Mesodermal cell (in vitro differentiated cells): ENCODE measurements around the gene NTSR2. TPM values are rescaled to one million over a fixed set of nuclear protein-coding genes. Genes with fewer than 3 reads are reported as not detected.

Source experiments
- H3K27ac ChIP-seq: 2 replicates; pipeline ENCODE4 v1.7.0; 2013; ENCODE audit warnings: mild to moderate bottlenecking, low read depth, low read length, moderate library complexity; ENCODE audit not compliant: severe bottlenecking
- H3K36me3 ChIP-seq: 2 replicates; pipeline ENCODE4 v1.7.1; 2013; ENCODE audit warnings: mild to moderate bottlenecking, low read length, moderate library complexity; ENCODE audit not compliant: control insufficient read depth, insufficient read depth
- H3K4me1 ChIP-seq: one replicate; pipeline ENCODE4 v1.7.1; 2013; ENCODE audit warnings: mild to moderate bottlenecking, low read length; ENCODE audit not compliant: insufficient read depth, control insufficient read depth, poor library complexity, severe bottlenecking
- H3K4me3 ChIP-seq: 2 replicates; pipeline ENCODE4 v1.7.0; 2013; ENCODE audit warnings: low read length, control low read depth, mild to moderate bottlenecking; ENCODE audit not compliant: insufficient read depth, poor library complexity, severe bottlenecking; ENCODE audit errors: extremely low read depth
- H3K9me3 ChIP-seq: 2 replicates; pipeline ENCODE4 v1.7.1; 2013; ENCODE audit warnings: mild to moderate bottlenecking, low read length, moderate library complexity; ENCODE audit not compliant: control insufficient read depth
- WGBS, 2 experiments: methylation state at CpG; one replicate each; pipeline ENCODE4 v1.1.5; 2013; ENCODE audit warnings: missing lambda C conversion rate in 2 of 2; ENCODE audit not compliant: insufficient coverage in 2 of 2; 5-methylcytosine and 5-hydroxymethylcytosine counted together
- polyA plus RNA-seq, 2 experiments: library from polyadenylated mRNA; stranded (reverse); fragments of 50-300 nt; gene quantifications; one replicate each; pipeline ENCODE4 v1.2.3, GENCODE V29; 2013

NTSR2 gene, protein sequence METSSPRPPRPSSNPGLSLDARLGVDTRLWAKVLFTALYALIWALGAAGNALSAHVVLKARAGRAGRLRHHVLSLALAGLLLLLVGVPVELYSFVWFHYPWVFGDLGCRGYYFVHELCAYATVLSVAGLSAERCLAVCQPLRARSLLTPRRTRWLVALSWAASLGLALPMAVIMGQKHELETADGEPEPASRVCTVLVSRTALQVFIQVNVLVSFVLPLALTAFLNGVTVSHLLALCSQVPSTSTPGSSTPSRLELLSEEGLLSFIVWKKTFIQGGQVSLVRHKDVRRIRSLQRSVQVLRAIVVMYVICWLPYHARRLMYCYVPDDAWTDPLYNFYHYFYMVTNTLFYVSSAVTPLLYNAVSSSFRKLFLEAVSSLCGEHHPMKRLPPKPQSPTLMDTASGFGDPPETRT
- polyA plus RNA-seq (2013, experiment 1 of 2), result not detected
- polyA plus RNA-seq (2013, experiment 2 of 2), result not detected

DNA sequence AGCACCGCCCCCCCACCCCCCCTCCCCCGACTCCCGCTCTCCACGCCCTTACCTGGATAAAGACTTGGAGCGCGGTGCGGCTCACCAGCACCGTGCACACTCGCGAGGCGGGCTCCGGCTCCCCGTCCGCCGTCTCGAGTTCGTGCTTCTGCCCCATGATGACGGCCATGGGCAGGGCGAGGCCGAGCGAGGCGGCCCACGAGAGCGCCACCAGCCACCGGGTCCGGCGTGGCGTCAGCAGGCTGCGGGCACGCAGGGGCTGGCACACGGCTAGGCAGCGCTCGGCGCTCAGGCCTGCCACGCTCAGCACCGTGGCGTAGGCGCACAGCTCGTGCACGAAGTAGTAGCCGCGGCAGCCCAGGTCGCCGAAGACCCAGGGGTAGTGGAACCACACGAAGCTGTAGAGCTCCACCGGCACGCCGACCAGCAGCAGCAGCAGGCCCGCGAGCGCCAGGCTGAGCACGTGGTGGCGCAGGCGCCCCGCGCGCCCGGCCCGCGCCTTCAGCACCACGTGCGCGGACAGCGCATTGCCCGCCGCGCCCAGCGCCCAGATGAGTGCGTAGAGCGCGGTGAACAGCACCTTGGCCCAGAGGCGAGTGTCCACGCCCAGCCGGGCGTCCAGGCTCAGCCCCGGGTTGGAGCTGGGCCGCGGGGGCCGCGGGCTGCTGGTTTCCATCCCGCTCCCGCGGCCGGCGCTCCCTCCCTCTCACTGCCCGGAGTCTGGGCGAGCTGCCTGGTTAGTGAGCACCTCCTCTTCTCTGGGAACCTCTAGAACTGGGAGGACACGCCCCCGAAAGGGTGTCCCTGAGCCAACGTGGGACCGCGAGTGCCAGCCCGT lies at the start of gene NTSR2:
Gene NTSR2, minus strand, starts transcription at position 742 of the 838 bp plus-strand sequence. Its CDS starts 66 bp downstream, at position 676.
- WGBS, 2 experiments, result 37 to 43% methylated on average over 70 to 90 of the region's 93 CpGs

DNA sequence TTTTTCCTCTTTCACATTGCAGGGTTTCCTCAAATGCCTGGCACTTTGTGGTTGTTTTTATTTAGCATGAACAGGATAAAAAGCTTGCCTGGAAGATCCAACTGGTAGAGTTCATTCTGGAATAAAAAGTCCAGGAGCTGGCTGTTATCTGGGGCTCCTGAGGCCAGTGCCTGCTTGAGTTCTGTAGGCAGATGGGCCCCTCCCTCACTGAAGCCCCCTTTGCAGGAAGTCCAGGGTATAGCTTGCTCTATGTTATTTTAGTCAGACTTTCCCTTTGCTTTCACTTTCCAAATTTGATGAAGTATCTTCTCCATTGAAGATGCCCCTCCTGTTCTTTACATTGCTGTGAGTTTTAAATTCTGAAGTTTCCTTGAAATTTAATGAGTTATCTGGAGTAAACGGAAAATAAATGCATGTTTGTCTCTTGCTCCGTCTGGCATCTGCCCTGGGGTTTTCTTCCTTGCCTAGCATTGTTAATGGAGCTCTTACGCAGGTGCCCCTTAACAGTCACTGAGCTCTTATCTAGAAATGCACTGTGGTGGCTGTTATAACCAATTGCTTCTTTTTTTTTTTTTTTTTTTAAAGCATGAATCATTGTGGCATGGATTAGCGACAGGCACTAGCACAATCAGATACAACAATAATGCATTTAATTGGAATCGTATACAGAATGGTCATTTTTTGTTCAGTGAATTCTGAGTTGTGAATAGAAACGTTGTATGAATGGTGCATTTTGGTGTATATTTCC lies 49.4 kb upstream of the NTSR2 start:
- no peak overlapping the region for H3K4me3 ChIP-seq
- H3K4me1 ChIP-seq, result no peaks in the 10 kb centered on the region
- no peaks in the 10 kb centered on the region for H3K9me3 ChIP-seq
- no peaks in the 10 kb centered on the region for H3K36me3 ChIP-seq
- WGBS, 2 experiments, result 86 to 92% methylated on average over 3 of the region's 6 CpGs
- H3K27ac ChIP-seq, result no peak overlapping the region

More for the DNA sequence above, at the start of gene NTSR2:
- no peak within 1 kb of the TSS for H3K27ac ChIP-seq
- no peaks in the 10 kb centered on the region for H3K9me3 ChIP-seq
- no peaks in the 10 kb centered on the region for H3K36me3 ChIP-seq
- no peak within 1 kb of the TSS for H3K4me3 ChIP-seq
- peaks cover 3% of the 10 kb centered on the region for H3K4me1 ChIP-seq

- H3K27ac ChIP-seq, result no peak overlapping the region
- no CpG with 5 or more reads among the region's 5 CpGs for WGBS, 2 experiments
- no peak overlapping the region for H3K4me3 ChIP-seq
- no peaks in the 10 kb centered on the region for H3K36me3 ChIP-seq
- no peaks in the 10 kb centered on the region for H3K9me3 ChIP-seq
- no peaks in the 10 kb centered on the region for H3K4me1 ChIP-seq
These were observed 48.6 kb upstream of the NTSR2 start for GRCh38 chr2:11718606-11719005.

DNA sequence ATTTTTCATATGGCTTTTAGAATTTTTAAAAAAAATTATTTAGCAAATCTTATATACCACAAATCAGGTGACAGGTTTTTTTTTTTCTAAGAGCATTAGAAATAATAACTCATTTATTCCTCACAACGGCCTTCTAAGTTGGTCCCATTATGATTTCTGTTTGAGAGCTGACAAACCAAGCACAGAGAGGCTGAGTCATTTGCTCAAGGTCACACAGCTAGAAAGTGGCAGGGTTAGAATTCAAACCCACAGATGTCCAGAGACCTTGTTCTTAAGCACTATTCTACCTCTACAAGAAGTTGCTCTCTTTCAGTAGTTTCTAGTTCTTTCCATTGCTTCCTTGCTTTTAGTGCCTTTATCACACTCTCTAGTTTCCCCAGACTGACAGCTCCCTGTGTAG lies 47.6 kb upstream of the NTSR2 start:
- 100% methylated on average over 1 of the region's 1 CpG; no CpG with 5 or more reads in 1 of the 2 experiments for WGBS, 2 experiments

DNA sequence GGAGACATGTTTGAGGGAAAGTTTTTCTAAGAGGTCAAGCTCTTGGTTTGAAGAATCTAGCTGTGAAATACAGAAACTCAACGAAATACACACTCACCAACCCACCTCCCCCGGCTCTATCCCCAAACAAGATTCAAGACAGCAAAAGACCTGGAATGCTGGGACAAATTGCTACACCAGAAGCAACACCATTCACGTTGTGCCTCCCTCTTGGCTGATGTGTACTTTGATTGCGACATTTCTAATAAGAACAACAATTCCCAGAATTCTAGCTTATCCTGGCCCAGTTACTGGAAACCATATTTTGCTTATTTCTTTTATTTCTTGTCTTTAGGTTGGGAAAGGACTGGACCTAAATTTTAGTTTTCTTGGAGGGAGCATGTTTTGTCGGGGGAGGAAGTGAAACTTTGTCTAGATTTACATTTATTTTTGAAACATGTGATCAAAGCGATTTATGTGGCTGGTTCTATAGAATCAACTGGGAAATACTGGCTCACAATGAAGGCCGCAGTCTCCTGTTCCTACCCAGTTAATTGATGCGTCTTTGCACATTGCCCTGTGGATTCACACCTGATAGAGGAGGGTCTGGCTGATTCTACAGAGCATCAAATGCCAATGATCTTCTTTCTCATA lies 46.8 kb upstream of the NTSR2 start:
- H3K4me3 ChIP-seq, result no peak overlapping the region
- H3K27ac ChIP-seq, result no peak overlapping the region
- H3K4me1 ChIP-seq, result no peaks in the 10 kb centered on the region
- no peaks in the 10 kb centered on the region for H3K36me3 ChIP-seq
- WGBS, 2 experiments, result 81 to 89% methylated on average over 6 to 7 of the region's 8 CpGs
- H3K9me3 ChIP-seq, result no peaks in the 10 kb centered on the region

More for the DNA sequence above, 47.6 kb upstream of the NTSR2 start:
- Histone ChIP-seq H3K9me3 (no peaks in the 10 kb centered on the region), H3K4me3 (no peak overlapping the region), H3K4me1 (no peaks in the 10 kb centered on the region), H3K36me3 (no peaks in the 10 kb centered on the region), H3K27ac (no peak overlapping the region)

GRCh38 chr2:11715987-11716652 lies 46.1 kb upstream of the NTSR2 start:
- Histone ChIP-seq H3K36me3 (no peaks in the 10 kb centered on the region), H3K4me3 (no peak overlapping the region), H3K9me3 (no peaks in the 10 kb centered on the region), H3K4me1 (no peaks in the 10 kb centered on the region), H3K27ac (no peak overlapping the region)
- WGBS, 2 experiments, result 96 to 100% methylated on average over 5 to 7 of the region's 12 CpGs

DNA sequence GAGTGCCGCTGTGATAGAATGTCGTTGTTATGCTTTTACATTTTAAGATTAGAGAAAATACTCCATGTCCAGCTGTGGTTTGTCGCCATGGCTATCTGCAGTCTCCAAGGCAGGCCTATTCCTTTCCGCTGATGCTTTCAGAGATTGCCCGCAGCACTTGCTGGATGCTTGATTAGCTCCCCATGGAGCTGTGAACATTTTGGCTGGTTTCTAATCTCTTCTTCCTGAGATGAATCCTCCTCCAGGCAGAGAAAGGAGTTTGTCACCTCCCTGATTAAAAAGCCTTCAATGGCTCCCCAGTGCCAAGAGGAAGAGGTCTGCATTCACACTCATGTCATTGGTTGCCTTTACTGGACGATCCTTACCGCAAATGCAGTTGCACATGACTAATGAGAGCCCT lies 43.8 kb upstream of the NTSR2 start:
- H3K4me1 ChIP-seq, result no peaks in the 10 kb centered on the region
- no peak overlapping the region for H3K4me3 ChIP-seq
- H3K9me3 ChIP-seq, result no peaks in the 10 kb centered on the region
- no peaks in the 10 kb centered on the region for H3K36me3 ChIP-seq
- WGBS, 2 experiments, result 72 to 74% methylated on average over 7 of the region's 7 CpGs
- no peak overlapping the region for H3K27ac ChIP-seq

DNA sequence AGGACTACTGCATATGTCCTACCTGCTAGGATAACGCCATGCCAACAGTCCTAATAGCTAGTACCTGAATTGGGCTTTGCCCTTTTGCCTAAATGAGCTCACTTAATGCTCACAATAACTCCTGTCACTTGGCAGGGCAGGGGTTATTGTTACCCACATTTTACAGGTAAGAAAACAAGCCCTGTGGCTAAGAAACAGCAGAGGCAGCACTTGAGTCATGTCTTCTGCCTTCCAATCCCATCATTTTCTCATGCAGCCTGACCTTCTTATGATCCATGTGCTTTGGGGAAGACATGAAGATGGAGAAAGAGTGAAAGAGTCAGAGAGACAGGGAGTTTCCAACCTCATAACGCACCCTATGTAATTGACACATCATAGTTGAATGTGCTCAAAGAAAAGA lies 42.9 kb upstream of the NTSR2 start:
- Histone ChIP-seq H3K4me3 (no peak overlapping the region), H3K27ac (no peak overlapping the region), H3K36me3 (no peaks in the 10 kb centered on the region), H3K9me3 (no peaks in the 10 kb centered on the region), H3K4me1 (no peaks in the 10 kb centered on the region)
- 100% methylated on average over 1 of the region's 2 CpGs for WGBS, 2 experiments

GRCh38 chr2:11711751-11712150 lies 41.8 kb upstream of the NTSR2 start:
- no peak overlapping the region for H3K27ac ChIP-seq
- H3K36me3 ChIP-seq, result no peaks in the 10 kb centered on the region
- WGBS, 2 experiments, result 83 to 84% methylated on average over 8 of the region's 8 CpGs
- no peak overlapping the region for H3K4me3 ChIP-seq
- no peaks in the 10 kb centered on the region for H3K4me1 ChIP-seq
- H3K9me3 ChIP-seq, result no peaks in the 10 kb centered on the region

GRCh38 chr2:11711354-11711716 lies 41.3 kb upstream of the NTSR2 start:
- Histone ChIP-seq H3K4me1 (no peaks in the 10 kb centered on the region), H3K27ac (no peak overlapping the region), H3K4me3 (no peak overlapping the region), H3K9me3 (no peaks in the 10 kb centered on the region), H3K36me3 (no peaks in the 10 kb centered on the region)
- 80 to 100% methylated on average over 1 of the region's 1 CpG for WGBS, 2 experiments
